Natural killer cell (primary cell): ENCODE measurements around the gene MOCOS. TPM values are rescaled to one million over a fixed set of nuclear protein-coding genes. Genes with fewer than 3 reads are reported as not detected.

ENCODE experiments used
- ATAC-seq, 3 donors: fragments of 150-1000 bp in 2 of 3; fragments of 200-7000 bp in 1 of 3; cut with Tn5 transposase; 1 replicate in 1 of 3; 2 replicates in 2 of 3; pipeline ENCODE4 v1.10.0; 2021; ENCODE audit warnings: mild to moderate bottlenecking in 2 of 3, moderate library complexity in 2 of 3
- DNase-seq, 2 donors: peaks; one replicate each; pipeline versions ENCODE4 v3.0.0 to v3.0.0-alpha.2; 2013 to 2021; ENCODE audit warnings: mixed read lengths in 1 of 2
- H3K27ac ChIP-seq: one replicate; pipeline ENCODE4 v1.5.1; 2013; ENCODE audit warnings: mild to moderate bottlenecking, low read length
- H3K27me3 ChIP-seq: one replicate; pipeline ENCODE4 v1.6.1; 2013; ENCODE audit warnings: low read length; ENCODE audit not compliant: control insufficient read depth, insufficient read depth
- H3K36me3 ChIP-seq: one replicate; pipeline ENCODE4 v1.6.1; 2013; ENCODE audit warnings: low read length; ENCODE audit not compliant: control insufficient read depth, insufficient read depth
- H3K4me1 ChIP-seq: one replicate; pipeline ENCODE4 v1.6.1; 2013; ENCODE audit warnings: low read length; ENCODE audit not compliant: control insufficient read depth, insufficient read depth
- H3K4me3 ChIP-seq: one replicate; pipeline ENCODE4 v1.5.1; 2013; ENCODE audit warnings: low read length
- H3K9me3 ChIP-seq: one replicate; pipeline ENCODE4 v1.6.1; 2013; ENCODE audit warnings: low read length; ENCODE audit not compliant: control insufficient read depth, insufficient read depth
- H3K27ac Mint-ChIP-seq, 2 donors: one replicate each; pipeline ENCODE4 v1.8.0; 2022; ENCODE audit warnings: mild to moderate bottlenecking in 2 of 2, mixed read lengths in 2 of 2, moderate library complexity in 1 of 2
- H3K27me3 Mint-ChIP-seq, 2 donors: one replicate each; pipeline ENCODE4 v1.8.0; 2022; ENCODE audit warnings: low read depth in 2 of 2, mixed read lengths in 2 of 2
- H3K36me3 Mint-ChIP-seq: one replicate; pipeline ENCODE4 v1.8.0; 2022; ENCODE audit warnings: mixed read lengths
- H3K4me1 Mint-ChIP-seq, 2 donors: one replicate each; pipeline ENCODE4 v1.8.0; 2022; ENCODE audit warnings: mixed read lengths in 2 of 2
- H3K4me3 Mint-ChIP-seq: one replicate; pipeline ENCODE4 v1.8.0; 2022; ENCODE audit warnings: mild to moderate bottlenecking, moderate library complexity, mixed read lengths
- H3K9me3 Mint-ChIP-seq, 2 donors: one replicate each; pipeline ENCODE4 v1.8.0; 2022; ENCODE audit warnings: mixed read lengths in 2 of 2
- CTCF ChIP-seq: fragments of 200-600 bp; IDR thresholded peaks from one replicate; pipeline ENCODE4 v1.8.0; 2022; ENCODE audit warnings: antibody characterized with exemption
- WGBS: methylation state at CpG from one replicate; pipeline ENCODE4 v1.1.7; 2013; ENCODE audit warnings: missing lambda C conversion rate; ENCODE audit not compliant: insufficient coverage; 5-methylcytosine and 5-hydroxymethylcytosine counted together
- intact Hi-C: fragments of 100-400 bp; cut with micrococcal nuclease; formaldehyde crosslinking; loops from one replicate; pipeline ENCODE4 v1.14.2; 2022
- total RNA-seq, 4 donors: library from RNA; stranded (reverse); fragments of 120-200 nt in 1 of 4; gene quantifications; one replicate each; pipeline versions ENCODE4 v1.2.3 to v1.2.4, GENCODE V29; 2013 to 2022

The MOCOS gene
- total RNA-seq, 3 donors from 2014 or later (not counting 1 experiment from before 2014, with no cell fraction given), result 0.10 to 0.24 (median 0.16) TPM

GRCh38 chr18:36176177-36176584 lies 11.1 kb upstream of the MOCOS start:
- peaks cover 0 to 10% of the 10 kb centered on the region in 2 donors for H3K4me1 Mint-ChIP-seq
- H3K36me3 Mint-ChIP-seq, result peaks cover 5% of the 10 kb centered on the region
- ATAC-seq (no peak), DNase-seq (no peak)
- 51% methylated on average over 2 of the region's 2 CpGs for WGBS
- H3K27ac ChIP-seq, result no peak overlapping the region
- no peak for TF ChIP-seq CTCF
- H3K4me1 ChIP-seq, result no peaks in the 10 kb centered on the region
- no peak overlapping the region for H3K27ac Mint-ChIP-seq
- intact Hi-C loops, result no loop called here
- H3K4me3 ChIP-seq, result no peak overlapping the region
- no peak overlapping the region for H3K4me3 Mint-ChIP-seq
- no peaks in the 10 kb centered on the region for H3K9me3 Mint-ChIP-seq
- H3K9me3 ChIP-seq, result no peaks in the 10 kb centered on the region
- H3K27me3 ChIP-seq, result no peaks in the 10 kb centered on the region
- no peaks in the 10 kb centered on the region for H3K27me3 Mint-ChIP-seq
- H3K36me3 ChIP-seq, result peaks cover 58% of the 10 kb centered on the region

GRCh38 chr18:36176711-36177110 lies 10.6 kb upstream of the MOCOS start:
- Histone ChIP-seq H3K4me1 (no peaks in the 10 kb centered on the region), H3K27ac (no peak overlapping the region), H3K9me3 (no peaks in the 10 kb centered on the region), H3K4me3 (no peak overlapping the region), H3K27me3 (no peaks in the 10 kb centered on the region), H3K36me3 (peaks cover 52% of the 10 kb centered on the region)
- peaks cover 0 to 10% of the 10 kb centered on the region in 2 donors for H3K4me1 Mint-ChIP-seq
- WGBS, result 99% methylated on average over 9 of the region's 9 CpGs
- H3K9me3 Mint-ChIP-seq, result no peaks in the 10 kb centered on the region
- intact Hi-C loops, result no loop called here
- no peak overlapping the region for H3K4me3 Mint-ChIP-seq
- no peaks in the 10 kb centered on the region for H3K27me3 Mint-ChIP-seq
- peaks cover 5% of the 10 kb centered on the region for H3K36me3 Mint-ChIP-seq
- DNase-seq (no peak), ATAC-seq (no peak)
- no peak for TF ChIP-seq CTCF
- H3K27ac Mint-ChIP-seq, result no peak overlapping the region

GRCh38 chr18:36177913-36178312 lies 9.4 kb upstream of the MOCOS start:
- Histone ChIP-seq H3K27ac (no peak overlapping the region), H3K36me3 (peaks cover 41% of the 10 kb centered on the region), H3K4me3 (no peak overlapping the region), H3K9me3 (no peaks in the 10 kb centered on the region), H3K27me3 (no peaks in the 10 kb centered on the region), H3K4me1 (no peaks in the 10 kb centered on the region)
- peaks cover 5% of the 10 kb centered on the region for H3K36me3 Mint-ChIP-seq
- DNase-seq (no peak), ATAC-seq (no peak)
- intact Hi-C loops, result no loop called here
- no peak for TF ChIP-seq CTCF
- no peaks in the 10 kb centered on the region for H3K27me3 Mint-ChIP-seq
- H3K4me1 Mint-ChIP-seq, result peaks cover 0 to 10% of the 10 kb centered on the region in 2 donors
- 90% methylated on average over 2 of the region's 3 CpGs for WGBS
- H3K9me3 Mint-ChIP-seq, result no peaks in the 10 kb centered on the region
- no peak overlapping the region for H3K4me3 Mint-ChIP-seq
- H3K27ac Mint-ChIP-seq, result no peak overlapping the region

GRCh38 chr18:36179562-36180355 lies 7.5 kb upstream of the MOCOS start:
- no peaks in the 10 kb centered on the region for H3K27me3 Mint-ChIP-seq
- H3K36me3 Mint-ChIP-seq, result peaks cover 5% of the 10 kb centered on the region
- no peak overlapping the region for H3K4me3 Mint-ChIP-seq
- peak in 1 of 3 donors; percentile 46 for ATAC-seq
- 33% methylated on average over 6 of the region's 7 CpGs for WGBS
- no peaks in the 10 kb centered on the region for H3K27me3 ChIP-seq
- no peaks in the 10 kb centered on the region for H3K9me3 ChIP-seq
- DNase-seq, result no peak
- intact Hi-C loops, result no loop called here
- H3K27ac Mint-ChIP-seq, result no peak overlapping the region
- no peaks in the 10 kb centered on the region for H3K4me1 ChIP-seq
- H3K4me1 Mint-ChIP-seq, result peaks cover 0 to 10% of the 10 kb centered on the region in 2 donors
- no peaks in the 10 kb centered on the region for H3K9me3 Mint-ChIP-seq
- peaks cover 27% of the 10 kb centered on the region for H3K36me3 ChIP-seq
- no peak overlapping the region for H3K4me3 ChIP-seq
- no peak overlapping the region for H3K27ac ChIP-seq
- TF ChIP-seq CTCF, result no peak
